Jurkat, Clone E6-1 (cell line): ENCODE data around the gene RAD50.

Source experiments
- DNase-seq: peaks from one replicate; pipeline ENCODE4 v3.0.0-alpha.2; 2011; ENCODE audit warnings: low read depth, low spot score
- H3K4me3 ChIP-seq: 2 replicates; pipeline ENCODE4 v1.5.1; 2011; ENCODE audit warnings: mild to moderate bottlenecking, low read length, control low read depth, moderate library complexity

Gene RAD50

GRCh38 chr5:132668706-132669454, 112.1 kb downstream of the RAD50 start:
- H3K4me3 ChIP-seq, result no peak overlapping the region
- no peak for DNase-seq

GRCh38 chr5:132669455-132669820, 112.7 kb downstream of the RAD50 start:
- no peak for DNase-seq
- H3K4me3 ChIP-seq, result no peak overlapping the region

DNA sequence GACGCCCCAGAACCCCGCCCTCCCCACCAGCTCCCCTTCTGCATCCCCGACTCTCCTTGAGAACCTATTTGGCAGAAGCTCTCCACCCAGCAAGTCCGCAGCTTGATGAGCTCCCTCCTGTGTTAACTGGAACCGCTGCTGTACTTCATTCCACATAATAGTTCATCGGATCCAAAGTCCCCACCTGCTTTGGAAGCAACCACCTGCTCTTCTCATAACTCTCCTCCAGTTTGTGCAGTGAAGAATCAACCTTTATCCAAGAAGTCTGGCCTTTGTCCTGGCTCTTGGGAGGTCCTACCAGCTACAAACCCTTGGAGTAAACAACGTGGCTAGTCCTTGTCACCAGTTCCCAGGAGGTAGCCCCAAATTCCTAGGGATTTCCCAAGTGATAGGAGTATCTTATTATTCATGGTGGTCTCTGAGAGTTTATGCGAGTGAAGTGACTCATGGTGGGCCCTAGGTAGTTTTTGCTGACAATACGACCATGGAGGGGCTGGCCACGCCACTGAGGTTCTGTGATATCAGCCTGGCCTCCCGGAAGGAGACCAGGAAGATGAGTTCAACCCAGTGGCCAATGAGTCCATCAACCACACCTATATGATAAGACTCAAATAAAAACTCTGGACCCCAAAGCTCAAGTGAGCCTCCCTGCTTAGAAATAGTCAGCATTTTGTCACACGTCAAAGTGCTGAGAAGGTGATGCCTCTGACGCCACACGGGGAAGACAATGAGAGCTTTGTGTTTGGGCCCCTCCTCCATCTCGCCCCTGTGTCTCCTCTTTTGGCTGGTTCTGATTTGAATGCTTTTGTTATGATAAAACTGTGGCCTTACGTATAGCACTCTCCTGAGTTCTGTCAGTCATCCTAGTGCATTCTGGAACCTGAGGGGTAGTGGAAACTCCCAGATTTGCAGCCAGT, 113.4 kb downstream of the RAD50 start:
- H3K4me3 ChIP-seq, result no peak overlapping the region

DNA sequence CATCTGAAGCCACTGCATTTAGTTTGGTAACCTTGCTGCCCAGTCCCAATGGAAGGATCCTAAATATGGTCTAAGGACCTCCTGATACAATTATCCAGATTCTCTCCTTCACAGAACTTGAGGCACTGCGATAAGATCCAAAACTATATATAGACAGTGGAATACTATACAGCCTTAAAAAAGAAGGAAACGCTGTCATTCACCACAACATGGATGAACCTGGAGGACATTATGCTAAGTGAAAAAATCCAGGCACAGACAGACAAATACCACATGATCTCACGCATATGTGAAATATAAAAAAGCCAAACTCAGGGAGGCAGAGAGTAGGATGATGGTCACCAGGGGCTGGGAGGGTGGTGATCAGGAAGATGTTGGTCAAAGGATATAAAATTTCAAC, 114.2 kb downstream of the RAD50 start:
- no peak for DNase-seq
- no peak overlapping the region for H3K4me3 ChIP-seq

More for the DNA sequence above, 113.4 kb downstream of the RAD50 start:
- no peak for DNase-seq

- H3K4me3 ChIP-seq, result no peak overlapping the region
- no peak for DNase-seq
Measured at GRCh38 chr5:132673488-132673887, 116.7 kb downstream of the RAD50 start.

DNA sequence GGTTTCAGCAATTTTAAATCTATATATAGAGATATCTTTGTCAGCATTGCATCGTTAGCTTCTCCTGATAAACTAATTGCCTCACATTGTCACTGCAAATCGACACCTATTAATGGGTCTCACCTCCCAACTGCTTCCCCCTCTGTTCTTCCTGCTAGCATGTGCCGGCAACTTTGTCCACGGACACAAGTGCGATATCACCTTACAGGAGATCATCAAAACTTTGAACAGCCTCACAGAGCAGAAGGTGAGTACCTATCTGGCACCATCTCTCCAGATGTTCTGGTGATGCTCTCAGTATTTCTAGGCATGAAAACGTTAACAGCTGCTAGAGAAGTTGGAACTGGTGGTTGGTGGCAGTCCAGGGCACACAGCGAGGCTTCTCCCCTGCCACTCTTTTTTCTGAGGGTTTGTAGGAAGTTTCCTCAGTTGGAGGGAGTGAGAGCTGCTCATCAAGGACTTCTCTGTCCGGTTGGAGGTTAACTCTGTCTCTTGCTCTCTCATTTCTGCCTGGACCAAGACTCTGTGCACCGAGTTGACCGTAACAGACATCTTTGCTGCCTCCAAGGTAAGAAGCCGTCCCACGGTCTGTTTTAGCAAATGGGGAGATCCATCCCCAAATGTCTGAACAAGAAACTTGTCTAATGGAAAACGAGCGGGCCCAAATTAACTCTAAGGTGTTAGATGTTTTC, 117.3 kb downstream of the RAD50 start, which contains the start of gene IL4:
TSS of gene IL4 (plus strand) at position 51 of the 692 bp plus-strand sequence. CDS start at position 113, 62 bp downstream.
- DNase-seq, result no peak
- no peak within 1 kb of the TSS for H3K4me3 ChIP-seq

DNA sequence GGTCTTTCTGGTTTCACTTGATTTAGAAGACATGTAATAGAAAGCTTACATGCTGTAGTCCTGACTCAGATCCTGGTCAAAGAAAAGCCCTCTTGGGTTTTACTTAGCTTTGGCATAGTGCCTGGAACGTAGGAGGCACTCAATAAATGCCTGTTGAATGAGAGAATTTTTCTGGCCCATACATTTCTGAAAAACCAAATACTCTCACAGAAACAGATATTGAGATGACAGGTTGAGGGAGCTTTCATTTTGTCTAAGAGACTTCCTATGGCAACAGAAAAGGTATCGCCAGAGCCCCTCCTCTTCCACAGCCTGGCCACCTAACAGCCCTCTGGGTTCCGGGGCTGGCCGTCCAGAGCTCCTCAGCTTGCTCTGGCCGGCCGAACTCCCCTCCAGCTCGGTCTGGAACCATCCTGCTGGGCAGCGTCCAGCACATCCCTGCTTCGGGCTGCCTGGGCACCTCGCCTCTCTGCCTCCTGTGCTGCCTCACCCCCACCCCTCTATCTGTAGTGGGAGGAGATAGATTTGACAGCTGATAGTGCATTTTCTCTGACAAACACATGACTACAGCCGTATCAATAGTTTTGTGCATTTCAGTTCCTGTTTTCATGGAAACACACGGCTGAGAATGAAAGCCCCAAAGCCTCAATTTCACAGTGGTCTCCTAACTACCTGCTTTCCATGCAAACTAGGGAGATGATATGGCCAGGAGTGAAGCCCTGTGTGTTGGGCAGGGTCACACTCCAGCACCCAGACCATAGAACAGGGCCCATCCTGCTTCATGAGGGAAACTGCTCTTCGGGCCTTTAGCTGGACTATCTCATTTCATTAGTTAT, 118.1 kb downstream of the RAD50 start:
- DNase-seq, result no peak
- H3K4me3 ChIP-seq, result no peak overlapping the region

DNA sequence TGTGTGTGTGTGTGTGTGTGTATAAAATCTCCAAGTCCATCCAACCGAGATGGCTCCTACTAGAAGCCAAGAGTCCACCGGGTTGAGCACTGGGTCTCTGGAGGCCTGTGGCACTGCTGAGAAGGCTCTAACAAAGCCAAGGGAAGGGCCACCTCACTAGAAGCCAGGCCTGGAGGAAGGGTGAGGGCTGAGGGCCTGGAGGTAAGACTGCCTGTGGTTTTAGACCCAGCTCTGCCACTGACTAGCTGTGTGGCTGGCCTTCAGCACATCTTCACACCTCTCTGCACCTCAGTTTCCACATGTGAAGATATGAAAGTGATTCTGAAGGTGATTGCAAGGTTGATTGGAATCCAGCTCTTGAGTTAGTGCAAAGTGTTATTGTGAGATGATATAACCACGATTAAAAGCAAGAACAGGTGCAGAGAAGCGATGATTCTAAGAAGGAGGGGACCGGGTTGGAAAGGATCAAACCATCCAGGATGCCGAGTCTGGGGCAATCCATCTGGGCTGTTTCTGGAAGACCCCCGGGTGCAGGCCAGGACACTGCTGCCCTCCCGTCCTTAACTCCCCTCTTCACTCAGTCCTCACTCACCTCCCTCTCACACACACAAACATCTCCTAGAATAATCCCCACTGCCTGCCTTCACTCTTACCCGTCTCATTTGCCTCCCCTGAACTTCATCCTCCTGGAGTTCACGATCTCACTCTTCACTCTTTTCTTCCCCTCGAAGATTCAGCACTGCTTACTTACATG, 119.3 kb downstream of the RAD50 start:
- no peak overlapping the region for H3K4me3 ChIP-seq
- DNase-seq, result no peak

DNA sequence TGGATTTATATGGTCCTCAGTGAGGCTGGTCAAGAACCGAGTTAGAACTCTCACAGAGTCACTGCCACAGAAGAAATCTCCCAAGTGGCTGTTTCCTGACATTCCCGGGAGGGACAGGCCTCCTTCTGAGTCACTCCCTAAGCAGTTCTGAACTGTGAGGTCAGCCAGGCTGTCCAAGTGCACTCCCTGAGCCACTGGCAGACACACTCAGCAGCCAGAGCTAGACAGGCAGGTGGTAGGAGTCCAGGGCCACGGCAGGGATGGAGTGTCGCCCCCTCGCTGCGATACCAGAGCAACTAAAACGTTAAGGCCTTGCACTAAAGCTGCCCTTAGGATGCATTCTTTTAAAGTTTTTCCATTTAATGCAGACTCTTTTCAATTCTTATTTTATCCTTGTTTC, 120.4 kb downstream of the RAD50 start:
- H3K4me3 ChIP-seq, result no peak overlapping the region
- DNase-seq, result no peak

DNA sequence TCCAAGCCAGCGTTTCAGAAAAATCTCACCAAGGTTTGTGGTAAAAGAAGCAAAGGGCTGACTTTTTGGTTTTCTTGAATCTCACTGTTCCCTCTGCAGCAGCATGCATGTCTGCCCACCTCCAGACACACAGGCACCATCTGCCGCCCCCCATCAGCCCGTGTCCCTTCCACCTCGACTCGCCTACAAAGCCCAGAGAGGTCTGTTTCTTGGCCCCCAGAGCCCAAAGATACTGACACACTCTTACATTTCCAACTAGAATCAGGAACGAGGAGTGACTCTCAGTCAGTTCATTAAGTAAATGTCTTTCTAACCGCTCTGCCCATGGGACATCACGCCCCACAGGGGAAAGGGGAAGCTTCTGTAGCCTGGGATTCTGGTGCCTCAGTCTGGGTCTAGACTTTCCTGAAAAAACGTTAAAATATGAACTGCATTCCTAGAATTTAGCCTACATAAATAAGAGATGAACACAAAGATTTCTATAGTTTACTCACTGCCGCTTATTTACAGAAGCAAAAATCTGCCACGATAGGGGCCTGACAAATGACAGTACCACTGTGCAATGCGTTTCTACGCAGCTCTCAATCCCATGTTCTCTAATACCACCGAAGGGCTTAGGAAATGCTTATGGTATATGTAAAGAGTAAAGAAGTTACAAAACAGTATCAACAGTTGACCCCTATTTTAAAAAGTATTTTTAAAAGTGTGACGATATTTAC, 121.1 kb downstream of the RAD50 start:
- no peak overlapping the region for H3K4me3 ChIP-seq
- no peak for DNase-seq

GRCh38 chr5:132678735-132679134, 122.0 kb downstream of the RAD50 start:
- H3K4me3 ChIP-seq, result no peak overlapping the region
- no peak for DNase-seq

DNA sequence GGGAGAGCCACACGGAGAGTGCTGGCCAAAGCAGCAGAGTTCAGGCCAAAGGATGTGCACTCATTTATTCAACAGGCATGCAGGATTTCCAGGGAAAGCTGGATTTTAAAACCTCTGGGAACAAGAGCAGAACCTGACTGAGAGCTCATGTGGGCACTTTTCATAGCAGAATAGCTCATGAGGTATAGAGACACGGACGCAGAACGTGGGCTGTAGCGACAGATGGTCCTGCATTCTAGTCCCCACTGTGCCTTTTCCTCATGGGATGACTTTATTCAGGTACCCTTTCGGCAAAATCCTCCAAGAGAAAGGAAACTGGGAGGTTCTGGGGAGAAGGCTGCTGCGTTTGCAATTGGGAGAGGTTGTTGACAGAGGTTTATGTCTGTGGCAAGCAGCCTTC, 122.4 kb downstream of the RAD50 start:
- no peak overlapping the region for H3K4me3 ChIP-seq
- DNase-seq, result no peak

DNA sequence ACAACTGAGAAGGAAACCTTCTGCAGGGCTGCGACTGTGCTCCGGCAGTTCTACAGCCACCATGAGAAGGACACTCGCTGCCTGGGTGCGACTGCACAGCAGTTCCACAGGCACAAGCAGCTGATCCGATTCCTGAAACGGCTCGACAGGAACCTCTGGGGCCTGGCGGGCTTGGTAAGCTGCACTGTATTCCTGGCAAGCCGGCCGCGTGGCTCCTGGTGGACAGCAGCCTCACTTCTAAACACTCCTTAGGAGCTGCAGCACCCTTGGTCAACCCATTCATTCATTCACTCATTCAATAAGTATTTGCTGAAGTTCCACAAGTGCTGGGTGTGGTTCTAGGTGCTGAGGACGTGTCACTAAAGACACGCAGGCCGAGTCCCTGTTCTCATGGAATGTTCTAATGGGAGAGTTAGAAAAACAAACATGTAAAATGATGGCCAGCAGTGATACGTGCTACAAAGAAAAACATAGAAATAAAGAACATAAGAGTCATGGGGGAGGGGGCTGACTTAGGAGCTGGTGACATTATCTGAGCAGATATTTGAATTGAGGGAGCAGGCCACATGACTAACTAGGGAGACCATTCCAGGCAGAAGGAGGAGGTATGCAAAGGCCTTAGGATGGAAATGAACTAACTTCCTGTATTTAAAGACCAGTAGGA, 123.1 kb downstream of the RAD50 start:
- DNase-seq, result no peak
- no peak overlapping the region for H3K4me3 ChIP-seq

DNA sequence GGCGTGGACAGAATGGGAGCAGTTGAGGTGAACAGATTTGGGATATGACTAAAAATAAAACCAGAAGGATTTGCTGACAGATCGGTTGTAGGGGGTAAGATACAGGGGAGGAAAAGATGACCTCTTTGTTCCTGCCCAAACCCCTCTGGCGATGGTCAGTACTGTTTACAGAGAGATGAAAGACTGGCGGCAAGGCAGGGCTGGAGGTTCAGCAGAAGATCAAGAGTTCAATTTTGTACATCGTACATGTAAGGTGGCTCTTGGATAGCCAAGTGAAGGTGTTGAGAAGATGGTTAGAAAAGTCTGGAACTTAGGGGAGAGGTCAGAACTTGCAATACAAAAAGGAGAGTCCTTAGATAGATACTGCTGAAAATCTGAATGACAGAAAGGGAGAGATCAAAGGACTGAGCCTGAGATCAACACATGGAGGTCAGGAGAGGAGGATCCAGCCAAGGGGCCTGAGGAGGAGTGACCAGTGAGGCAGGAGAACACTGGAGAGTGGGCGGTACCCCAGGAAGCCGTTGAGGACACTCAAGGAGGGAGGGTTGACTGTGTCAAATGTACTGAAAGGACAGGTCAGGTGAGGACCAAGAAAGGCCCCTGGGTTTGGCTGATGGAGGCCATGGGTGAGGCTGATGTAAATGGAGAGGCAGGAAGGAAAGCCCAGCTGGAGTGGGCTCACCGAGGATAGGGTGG, 124.2 kb downstream of the RAD50 start:
- no peak overlapping the region for H3K4me3 ChIP-seq
- no peak for DNase-seq

- no peak for DNase-seq
Measured at GRCh38 chr5:132681476-132681831, 124.7 kb downstream of the RAD50 start.

DNA sequence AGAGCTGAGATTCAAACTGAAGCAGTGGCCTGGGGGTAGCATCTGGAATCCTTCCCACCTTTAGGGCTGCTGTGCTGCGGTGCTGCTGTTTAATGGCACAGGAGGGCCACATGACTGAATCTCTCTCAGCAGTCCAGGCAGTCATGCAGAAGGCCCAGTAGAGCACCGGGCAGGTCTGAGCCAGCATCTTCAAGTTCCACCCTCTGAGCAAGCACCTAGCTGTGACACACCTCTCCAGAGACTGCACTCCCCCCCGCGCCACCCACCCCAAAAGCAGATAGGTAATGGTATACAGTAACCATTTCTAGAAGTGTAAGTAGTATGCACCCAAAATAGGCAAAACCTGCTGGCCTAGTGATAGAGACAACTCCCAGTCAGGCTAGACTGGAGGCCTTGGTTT, 125.2 kb downstream of the RAD50 start:
- no peak overlapping the region for H3K4me3 ChIP-seq
- no peak for DNase-seq

More at GRCh38 chr5:132681476-132681831, 124.7 kb downstream of the RAD50 start:
- H3K4me3 ChIP-seq, result no peak overlapping the region

- no peak overlapping the region for H3K4me3 ChIP-seq
- DNase-seq, result no peak
Measured at GRCh38 chr5:132684491-132684890, 127.7 kb downstream of the RAD50 start.
